ACC112 (cell line): ENCODE measurements around the gene ZBTB39.

Experiments used
- H2AFZ ChIP-seq: fragments of 200-600 bp; sonication (generic); one replicate; pipeline ENCODE4 v1.6.0; 2017; ENCODE audit warnings: antibody characterized with exemption, low read length; ENCODE audit not compliant: unreplicated experiment
- H3K27ac ChIP-seq: fragments of 200-600 bp; sonication (generic); 2 replicates; pipeline ENCODE4 v1.5.1; 2014; ENCODE audit warnings: low read depth, mild to moderate bottlenecking, antibody characterized with exemption, low read length, moderate library complexity
- H3K27me3 ChIP-seq: fragments of 200-600 bp; sonication (generic); 2 replicates; pipeline ENCODE4 v1.6.1; 2014; ENCODE audit warnings: mild to moderate bottlenecking, antibody characterized with exemption, low read length, moderate library complexity, mixed read lengths; ENCODE audit not compliant: insufficient read depth
- H3K36me3 ChIP-seq: fragments of 200-600 bp; sonication (generic); 2 replicates; pipeline ENCODE4 v1.6.1; 2016; ENCODE audit warnings: mild to moderate bottlenecking, antibody characterized with exemption, low read length, moderate library complexity, mixed read lengths; ENCODE audit not compliant: insufficient read depth
- H3K4me1 ChIP-seq: fragments of 200-600 bp; sonication (generic); one replicate; pipeline ENCODE4 v1.6.1; 2016; ENCODE audit warnings: low read length, mixed read lengths; ENCODE audit not compliant: insufficient read depth, unreplicated experiment, control insufficient read depth
- H3K4me3 ChIP-seq: fragments of 200-600 bp; sonication (generic); 2 replicates; pipeline ENCODE4 v1.5.1; 2014; ENCODE audit warnings: mild to moderate bottlenecking, low read depth, low read length
- H3K79me2 ChIP-seq: fragments of 200-600 bp; sonication (generic); one replicate; pipeline ENCODE4 v1.6.0; 2016; ENCODE audit warnings: low read length; ENCODE audit not compliant: control insufficient read depth, unreplicated experiment, insufficient read depth

Gene ZBTB39

DNA sequence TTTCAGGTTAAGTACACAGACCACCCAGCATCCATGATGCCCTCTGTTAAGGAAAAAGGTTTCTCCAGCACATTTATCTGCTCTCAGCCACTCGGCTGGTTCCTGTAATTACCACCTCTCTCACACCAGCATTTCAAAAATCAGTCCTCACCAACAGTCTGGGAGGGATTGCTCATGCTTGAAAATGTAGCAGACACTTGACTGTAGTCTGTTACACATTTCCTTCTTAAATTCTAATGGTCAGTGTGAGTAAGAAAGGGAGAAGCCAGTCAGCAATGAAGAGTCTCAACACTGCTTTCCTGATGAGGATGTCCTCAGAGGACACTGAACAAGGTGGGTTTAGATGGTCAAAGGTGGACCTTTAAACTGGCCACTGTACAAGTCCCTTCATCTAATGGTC, 6.0 kb downstream of the ZBTB39 start:
- H3K27me3 ChIP-seq, result no peaks in the 10 kb centered on the region
- no peak overlapping the region for H2AFZ ChIP-seq
- no peak overlapping the region for H3K27ac ChIP-seq
- H3K36me3 ChIP-seq, result no peaks in the 10 kb centered on the region
- no peak overlapping the region for H3K4me3 ChIP-seq
- H3K4me1 ChIP-seq, result peaks cover 11% of the 10 kb centered on the region
- H3K79me2 ChIP-seq, result peaks cover 10% of the 10 kb centered on the region

DNA sequence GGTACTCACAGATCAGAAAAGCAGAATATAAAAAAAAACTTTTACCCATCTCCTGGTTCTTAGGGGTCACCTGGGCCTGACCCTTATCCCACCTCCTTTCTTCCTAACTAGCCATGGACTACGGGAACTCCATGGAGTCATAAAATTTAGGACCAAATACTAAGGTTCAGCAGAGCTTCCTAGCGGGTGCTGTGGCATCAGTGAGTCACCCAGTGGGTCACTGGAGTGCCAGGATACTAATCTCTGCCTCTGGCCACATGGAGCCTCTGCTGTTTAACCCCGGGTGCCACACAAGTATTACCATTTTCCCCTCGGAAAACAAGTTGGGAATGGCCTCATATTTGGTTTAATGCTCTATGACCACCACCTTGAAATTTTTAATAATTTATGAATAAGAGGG, 6.9 kb downstream of the ZBTB39 start:
- Histone ChIP-seq H3K36me3 (no peaks in the 10 kb centered on the region), H2AFZ (no peak overlapping the region), H3K4me3 (no peak overlapping the region), H3K27me3 (no peaks in the 10 kb centered on the region), H3K27ac (no peak overlapping the region), H3K4me1 (peaks cover 5% of the 10 kb centered on the region), H3K79me2 (peaks cover 2% of the 10 kb centered on the region)

DNA sequence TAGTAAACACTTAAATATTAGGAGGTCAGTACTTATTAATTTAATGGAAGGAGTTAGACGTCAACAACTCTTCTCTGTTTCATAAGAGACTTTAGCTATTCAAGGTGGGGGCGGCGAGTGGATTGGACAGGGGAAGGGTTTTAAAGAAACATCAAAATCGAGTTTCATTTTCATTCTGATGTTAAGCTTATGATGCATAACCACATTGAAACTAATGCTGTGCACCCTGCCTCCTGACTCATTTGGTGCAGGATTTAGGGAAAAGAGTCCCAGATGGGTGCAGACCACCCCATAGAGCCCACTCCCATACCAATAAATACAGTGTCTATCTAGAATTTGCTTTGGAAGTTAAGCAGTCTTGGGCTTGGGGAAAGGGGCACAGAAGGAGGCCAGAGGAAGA, 7.4 kb downstream of the ZBTB39 start:
- H2AFZ ChIP-seq, result no peak overlapping the region
- H3K36me3 ChIP-seq, result no peaks in the 10 kb centered on the region
- H3K4me1 ChIP-seq, result peaks cover 5% of the 10 kb centered on the region
- no peak overlapping the region for H3K4me3 ChIP-seq
- peaks cover 2% of the 10 kb centered on the region for H3K79me2 ChIP-seq
- no peaks in the 10 kb centered on the region for H3K27me3 ChIP-seq
- no peak overlapping the region for H3K27ac ChIP-seq

DNA sequence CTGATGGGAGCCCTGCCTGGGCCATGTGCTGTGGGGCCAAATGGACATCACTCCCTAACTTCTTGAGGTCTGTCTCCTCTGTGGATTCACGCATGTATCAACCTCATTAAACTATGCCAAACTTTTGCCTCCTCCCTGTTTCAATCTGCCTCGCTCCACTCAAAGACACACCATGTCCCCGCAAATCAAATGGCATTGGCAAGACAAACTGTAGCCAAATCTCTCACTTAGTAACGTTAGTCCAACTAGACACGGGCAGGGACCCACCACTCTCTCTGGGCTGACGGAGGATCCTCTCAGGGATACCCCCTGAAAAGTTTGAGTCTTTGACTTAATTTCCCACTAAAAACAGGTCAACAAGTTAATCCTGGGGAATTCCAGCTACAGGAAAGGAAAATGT, 8.0 kb downstream of the ZBTB39 start:
- H3K27ac ChIP-seq, result no peak overlapping the region
- peaks cover 5% of the 10 kb centered on the region for H3K4me1 ChIP-seq
- H3K36me3 ChIP-seq, result no peaks in the 10 kb centered on the region
- no peaks in the 10 kb centered on the region for H3K27me3 ChIP-seq
- no peak overlapping the region for H2AFZ ChIP-seq
- no peak overlapping the region for H3K4me3 ChIP-seq
- peaks cover 2% of the 10 kb centered on the region for H3K79me2 ChIP-seq

DNA sequence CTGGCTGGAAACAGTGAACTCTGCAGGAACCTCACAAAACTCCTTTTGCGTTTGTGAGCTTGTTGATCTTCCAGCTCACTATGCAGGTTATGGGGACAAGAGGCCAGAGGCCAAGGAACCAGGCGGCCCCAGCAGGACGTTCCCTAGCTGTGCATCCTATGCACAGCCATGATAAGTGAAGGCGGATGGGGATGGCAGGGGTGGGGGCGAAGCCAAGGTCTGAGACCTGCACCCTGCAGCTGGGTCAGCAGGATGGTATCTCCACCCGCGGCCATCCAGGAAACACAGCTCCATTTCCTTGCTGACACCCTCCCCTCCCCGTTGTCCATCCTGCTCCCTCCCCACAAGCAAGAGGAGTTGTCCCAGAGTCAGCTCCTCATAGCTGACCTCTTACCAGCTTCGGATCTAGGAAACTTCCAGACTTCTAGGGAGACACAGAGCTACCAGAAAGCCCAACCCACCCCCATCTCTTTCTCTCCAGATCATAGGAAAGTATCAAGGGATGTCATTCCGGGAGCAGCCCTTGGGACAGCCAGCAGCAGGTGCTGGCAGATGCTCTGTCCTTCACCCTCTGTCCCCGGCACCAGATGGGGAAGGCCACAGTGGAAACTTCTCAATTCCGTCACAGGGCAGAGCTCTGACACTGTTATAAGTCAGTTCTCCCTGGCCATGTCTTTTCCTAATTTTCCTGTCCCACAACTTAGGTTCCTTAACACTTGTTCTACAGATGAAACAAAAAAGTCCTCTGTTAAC, 9.4 kb downstream of the ZBTB39 start:
- Histone ChIP-seq H3K4me3 (no peak overlapping the region), H3K79me2 (peaks cover 2% of the 10 kb centered on the region), H2AFZ (no peak overlapping the region), H3K27me3 (no peaks in the 10 kb centered on the region), H3K4me1 (peaks cover 5% of the 10 kb centered on the region), H3K36me3 (no peaks in the 10 kb centered on the region), H3K27ac (no peak overlapping the region)

DNA sequence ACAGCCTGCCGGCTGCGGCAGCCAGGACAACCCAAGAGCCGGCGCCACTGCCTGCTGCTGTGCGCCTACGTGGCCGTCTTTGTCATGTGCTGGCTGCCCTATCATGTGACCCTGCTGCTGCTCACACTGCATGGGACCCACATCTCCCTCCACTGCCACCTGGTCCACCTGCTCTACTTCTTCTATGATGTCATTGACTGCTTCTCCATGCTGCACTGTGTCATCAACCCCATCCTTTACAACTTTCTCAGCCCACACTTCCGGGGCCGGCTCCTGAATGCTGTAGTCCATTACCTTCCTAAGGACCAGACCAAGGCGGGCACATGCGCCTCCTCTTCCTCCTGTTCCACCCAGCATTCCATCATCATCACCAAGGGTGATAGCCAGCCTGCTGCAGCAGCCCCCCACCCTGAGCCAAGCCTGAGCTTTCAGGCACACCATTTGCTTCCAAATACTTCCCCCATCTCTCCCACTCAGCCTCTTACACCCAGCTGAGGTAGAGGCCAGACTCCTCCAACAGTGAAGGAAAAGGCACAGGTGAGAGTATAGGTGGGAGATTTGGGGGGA, 10.3 kb downstream of the ZBTB39 start:
- H3K36me3 ChIP-seq, result no peaks in the 10 kb centered on the region
- H3K4me1 ChIP-seq, result peaks cover 5% of the 10 kb centered on the region
- no peak overlapping the region for H3K27ac ChIP-seq
- peaks cover 2% of the 10 kb centered on the region for H3K79me2 ChIP-seq
- no peak overlapping the region for H3K4me3 ChIP-seq
- H3K27me3 ChIP-seq, result no peaks in the 10 kb centered on the region
- H2AFZ ChIP-seq, result no peak overlapping the region

DNA sequence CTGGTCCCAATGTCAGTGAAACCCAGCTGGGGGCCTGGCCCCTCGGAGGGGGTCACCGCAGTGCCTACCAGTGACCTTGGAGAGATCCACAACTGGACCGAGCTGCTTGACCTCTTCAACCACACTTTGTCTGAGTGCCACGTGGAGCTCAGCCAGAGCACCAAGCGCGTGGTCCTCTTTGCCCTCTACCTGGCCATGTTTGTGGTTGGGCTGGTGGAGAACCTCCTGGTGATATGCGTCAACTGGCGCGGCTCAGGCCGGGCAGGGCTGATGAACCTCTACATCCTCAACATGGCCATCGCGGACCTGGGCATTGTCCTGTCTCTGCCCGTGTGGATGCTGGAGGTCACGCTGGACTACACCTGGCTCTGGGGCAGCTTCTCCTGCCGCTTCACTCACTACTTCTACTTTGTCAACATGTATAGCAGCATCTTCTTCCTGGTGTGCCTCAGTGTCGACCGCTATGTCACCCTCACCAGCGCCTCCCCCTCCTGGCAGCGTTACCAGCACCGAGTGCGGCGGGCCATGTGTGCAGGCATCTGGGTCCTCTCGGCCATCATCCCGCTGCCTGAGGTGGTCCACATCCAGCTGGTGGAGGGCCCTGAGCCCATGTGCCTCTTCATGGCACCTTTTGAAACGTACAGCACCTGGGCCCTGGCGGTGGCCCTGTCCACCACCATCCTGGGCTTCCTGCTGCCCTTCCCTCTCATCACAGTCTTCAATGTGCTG, 11.0 kb downstream of the ZBTB39 start:
- no peaks in the 10 kb centered on the region; the same call in 1 of the 2 replicates for H3K27me3 ChIP-seq
- no peaks in the 10 kb centered on the region for H3K36me3 ChIP-seq
- H2AFZ ChIP-seq, result no peak overlapping the region
- H3K79me2 ChIP-seq, result no peaks in the 10 kb centered on the region
- H3K4me1 ChIP-seq, result peaks cover 5% of the 10 kb centered on the region
- H3K27ac ChIP-seq, result no peak overlapping the region
- H3K4me3 ChIP-seq, result no peak overlapping the region

DNA sequence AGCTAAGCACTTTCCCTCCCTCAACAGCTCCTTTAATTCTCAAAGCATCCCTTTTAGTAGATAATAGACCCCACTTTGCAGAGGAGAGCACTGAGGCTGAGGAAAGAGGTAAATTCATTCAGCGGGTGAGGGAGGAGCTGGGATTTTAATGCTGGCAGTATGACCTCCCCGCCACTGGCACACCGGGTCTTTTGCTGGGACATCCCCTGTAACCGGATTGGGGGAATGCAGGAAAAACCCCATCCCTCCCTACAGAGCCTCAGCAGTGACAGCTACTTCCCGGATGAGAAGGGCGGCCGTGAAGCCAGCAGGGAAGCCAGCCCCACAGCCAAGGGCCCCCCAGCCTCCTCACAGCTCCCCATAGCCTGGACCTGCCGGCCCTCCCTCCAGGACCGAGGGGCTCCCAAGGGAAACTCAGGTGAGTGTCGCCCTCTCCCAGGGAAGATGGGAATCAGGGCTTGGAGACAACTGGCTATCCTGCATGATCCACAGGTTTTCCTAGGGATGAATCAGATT, 12.1 kb downstream of the ZBTB39 start:
- peaks cover 4% of the 10 kb centered on the region for H3K4me1 ChIP-seq
- H3K27me3 ChIP-seq, result peaks cover under 1% of the 10 kb centered on the region
- no peak overlapping the region for H3K4me3 ChIP-seq
- no peaks in the 10 kb centered on the region for H3K79me2 ChIP-seq
- H3K36me3 ChIP-seq, result no peaks in the 10 kb centered on the region
- H3K27ac ChIP-seq, result no peak overlapping the region
- H2AFZ ChIP-seq, result no peak overlapping the region

DNA sequence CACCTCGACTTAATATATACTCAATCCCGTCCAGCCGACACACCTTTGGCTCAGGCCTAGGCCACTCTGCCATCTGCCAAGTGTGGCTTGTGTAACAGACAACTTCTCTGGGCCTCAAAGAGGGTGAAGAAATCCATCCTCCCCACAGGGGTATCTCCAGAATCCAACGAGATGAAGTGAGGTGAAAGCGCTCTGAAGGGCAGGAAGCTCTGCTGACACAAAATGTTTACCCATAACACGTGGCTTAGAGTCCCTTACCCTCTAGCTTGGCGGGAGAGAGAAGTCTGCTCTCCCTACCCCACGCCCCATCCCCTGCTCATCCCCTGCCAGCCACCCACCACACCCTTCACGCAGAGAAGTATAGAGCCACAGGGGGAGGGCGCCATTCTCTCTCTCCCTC, 13.0 kb downstream of the ZBTB39 start:
- no peaks in the 10 kb centered on the region for H3K79me2 ChIP-seq
- H3K27ac ChIP-seq, result no peak overlapping the region
- peaks cover 9% of the 10 kb centered on the region for H3K27me3 ChIP-seq
- H3K36me3 ChIP-seq, result no peaks in the 10 kb centered on the region
- no peak overlapping the region for H3K4me3 ChIP-seq
- H2AFZ ChIP-seq, result no peak overlapping the region
- no peaks in the 10 kb centered on the region for H3K4me1 ChIP-seq

DNA sequence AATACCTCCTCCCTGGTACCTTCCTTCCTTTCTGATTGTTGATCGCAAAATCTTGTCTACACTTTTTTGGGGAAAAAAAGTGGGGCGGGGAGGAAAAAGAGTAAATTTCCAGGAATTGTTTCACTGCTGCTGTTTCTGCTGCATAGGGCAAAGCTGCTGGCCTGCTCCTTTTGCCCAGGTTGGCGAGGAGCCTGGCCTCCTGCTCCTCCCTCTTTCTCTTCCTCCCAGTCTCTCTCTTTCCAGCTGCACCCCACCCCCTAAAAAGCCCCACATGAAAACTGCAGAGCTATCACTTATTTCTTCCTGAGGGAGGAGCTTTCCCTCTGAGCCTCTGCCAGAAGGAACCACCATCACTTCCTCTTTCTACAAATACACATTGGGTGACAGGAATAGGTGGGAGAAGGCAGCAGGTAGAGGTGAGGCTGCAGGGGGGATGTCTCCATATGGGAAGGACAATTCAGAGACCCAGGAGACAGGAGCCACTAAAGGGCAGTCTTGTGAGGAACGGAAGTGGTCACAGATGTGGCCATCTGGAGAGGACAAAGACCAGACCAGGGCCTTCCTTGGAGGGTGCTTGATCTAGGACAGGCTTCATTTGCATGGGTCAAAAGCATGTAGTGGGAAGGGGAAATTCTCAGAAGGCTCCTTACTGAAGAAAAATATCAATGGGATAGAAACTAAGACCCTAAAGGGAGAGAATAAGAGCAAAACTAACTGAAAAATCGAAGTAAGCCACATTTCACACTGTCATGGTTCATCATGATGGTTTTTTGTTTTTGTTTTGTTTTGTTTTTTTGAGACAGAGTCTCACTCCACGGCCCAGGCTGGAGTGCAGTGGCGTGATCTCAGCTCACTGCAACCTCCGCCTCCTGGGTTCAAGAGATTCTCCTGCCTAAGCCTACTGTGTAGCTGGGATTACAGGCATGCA, 14.8 kb downstream of the ZBTB39 start:
- no peak overlapping the region for H3K27ac ChIP-seq
- H3K4me3 ChIP-seq, result no peak overlapping the region
- H2AFZ ChIP-seq, result no peak overlapping the region
- H3K4me1 ChIP-seq, result no peaks in the 10 kb centered on the region
- H3K27me3 ChIP-seq, result peaks cover 9% of the 10 kb centered on the region
- H3K79me2 ChIP-seq, result no peaks in the 10 kb centered on the region
- H3K36me3 ChIP-seq, result no peaks in the 10 kb centered on the region
